Pancreas (tissue), 10 donors: ENCODE results near the gene DMGDH. TPM values are rescaled to one million over a fixed set of nuclear protein-coding genes. Genes with fewer than 3 reads are reported as not detected.

ENCODE experiments used
- ATAC-seq, 4 donors: fragments of 200-7000 bp; cut with Tn5 transposase; one replicate each; pipeline versions ENCODE4 v1.8.0 to v1.9.1; 2020; ENCODE audit warnings: mild to moderate bottlenecking in 4 of 4, moderate library complexity in 4 of 4
- DNase-seq, 6 donors: peaks; one replicate each; pipeline ENCODE4 v3.0.0-alpha.2; 2020
- FAIRE-seq: peaks from 2 replicates; lab custom pipeline; 2012; peaks lifted over from hg19 to GRCh38; lab: Jason Lieb, UNC
- H3K27ac ChIP-seq, 4 donors: fragments of 200-600 bp; sonication (generic); 1 replicate in 3 of 4; 2 replicates in 1 of 4; pipeline versions ENCODE4 v1.5.0 to v1.8.0; 2020
- H3K27me3 ChIP-seq, 4 donors: fragments of 200-600 bp; one replicate each; pipeline ENCODE4 v1.8.0; 2021
- H3K36me3 ChIP-seq, 3 donors: fragments of 200-600 bp; sonication (generic) in 1 of 3; one replicate each; pipeline versions ENCODE4 v1.5.0 to v1.8.0; 2020 to 2021
- H3K4me1 ChIP-seq, 3 donors: fragments of 200-600 bp; one replicate each; pipeline ENCODE4 v1.8.0; 2021
- H3K4me3 ChIP-seq, 4 donors: fragments of 200-600 bp; sonication (generic) in 2 of 4; one replicate each; pipeline versions ENCODE4 v1.5.0 to v1.8.0; 2020 to 2021
- H3K9me3 ChIP-seq, 4 donors: fragments of 200-600 bp; one replicate each; pipeline ENCODE4 v1.8.0; 2021
- WGBS, 2 donors: extraction: QIAGEN DNeasy Blood & Tissue Kit; methylation state at CpG; one replicate each; pipeline ENCODE4 v1.1.7; 2013; 5-methylcytosine and 5-hydroxymethylcytosine counted together
- intact Hi-C, 3 donors: fragments of 100-400 bp; cut with DNase I; formaldehyde crosslinking; loops; one replicate each; pipeline versions ENCODE4 v1.11.1 to v1.14.2; 2022
- polyA plus RNA-seq, 2 donors: library from polyadenylated mRNA; stranded (reverse); fragments of 200-250 nt; gene quantifications; one replicate each; pipeline ENCODE4 v1.2.3, GENCODE V29; 2013
- total RNA-seq, 6 donors: library from RNA; stranded (reverse); fragmentation: NEBNext Ultra II Directional in 4 of 6; extraction: Animal tissue kit (Norgen Biotek cat#: 25700) in 4 of 6; gene quantifications; one replicate each; pipeline versions ENCODE4 v1.2.1 to v1.2.4, GENCODE V29; 2021 to 2023
- TF ChIP-seq, protein P1 (sequence below), 4 donors: fragments of 200-600 bp; sonication (generic) in 3 of 4; IDR thresholded peaks; one replicate each; pipeline versions ENCODE4 v1.5.0 to v1.8.0; 2021; ENCODE audit warnings: antibody characterized with exemption in 4 of 4
- donor health status: healthy with polysubstance abuse.
- donor health status: DM: no; HTN: no; CAD: no; lungs with moderate emphysema.
- donor health status: DM: no; HTN: no; CAD: no.
- donor health status: control.
- donor health status: control.
- donor health status: Bipolar disorder and iron deficiency.
- donor health status: DM: yes; HTN: yes; CAD: no.
- donor health status: DM: no; HTN: no; CAD: no.
- donor health status: DM: no; HTN: no; CAD: no.
- donor health status: DM: yes; HTN: yes; CAD: no.

Gene DMGDH
- total and polyA plus RNA-seq, 8 donors, result 0.23 to 4.9 (median 1.5) TPM

DNA sequence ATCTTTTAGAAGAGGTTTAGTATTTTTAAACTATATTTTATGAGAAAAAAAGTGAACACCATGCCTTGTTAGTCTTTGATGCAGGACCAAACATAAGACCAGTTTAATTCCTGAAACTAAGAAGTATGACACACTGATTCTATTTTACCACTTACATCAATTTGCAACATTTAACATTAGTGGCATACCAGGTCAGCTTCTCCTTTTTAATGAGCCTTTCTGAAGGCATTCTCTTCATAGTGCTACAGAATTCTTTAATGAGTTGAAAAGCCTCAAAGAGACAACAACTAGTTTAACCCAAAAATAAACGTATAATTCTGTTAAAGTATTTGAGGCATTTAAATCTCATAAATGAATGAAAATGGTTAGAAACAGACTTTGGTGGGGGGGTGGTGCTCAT, 112.6 kb downstream of the DMGDH start:
- TF ChIP-seq, protein P1, sequence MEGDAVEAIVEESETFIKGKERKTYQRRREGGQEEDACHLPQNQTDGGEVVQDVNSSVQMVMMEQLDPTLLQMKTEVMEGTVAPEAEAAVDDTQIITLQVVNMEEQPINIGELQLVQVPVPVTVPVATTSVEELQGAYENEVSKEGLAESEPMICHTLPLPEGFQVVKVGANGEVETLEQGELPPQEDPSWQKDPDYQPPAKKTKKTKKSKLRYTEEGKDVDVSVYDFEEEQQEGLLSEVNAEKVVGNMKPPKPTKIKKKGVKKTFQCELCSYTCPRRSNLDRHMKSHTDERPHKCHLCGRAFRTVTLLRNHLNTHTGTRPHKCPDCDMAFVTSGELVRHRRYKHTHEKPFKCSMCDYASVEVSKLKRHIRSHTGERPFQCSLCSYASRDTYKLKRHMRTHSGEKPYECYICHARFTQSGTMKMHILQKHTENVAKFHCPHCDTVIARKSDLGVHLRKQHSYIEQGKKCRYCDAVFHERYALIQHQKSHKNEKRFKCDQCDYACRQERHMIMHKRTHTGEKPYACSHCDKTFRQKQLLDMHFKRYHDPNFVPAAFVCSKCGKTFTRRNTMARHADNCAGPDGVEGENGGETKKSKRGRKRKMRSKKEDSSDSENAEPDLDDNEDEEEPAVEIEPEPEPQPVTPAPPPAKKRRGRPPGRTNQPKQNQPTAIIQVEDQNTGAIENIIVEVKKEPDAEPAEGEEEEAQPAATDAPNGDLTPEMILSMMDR (IDR thresholded peaks at IDR 0.05), result no peak
- no peaks in the 10 kb centered on the region for H3K27me3 ChIP-seq
- intact Hi-C loops, result loop anchor here in 1 of 3 donors (10.0 kb wide), 1 partner anchor 52 kb away; no protein-coding TSS in a partner anchor
- H3K27ac ChIP-seq, result no peak overlapping the region
- no peaks in the 10 kb centered on the region for H3K9me3 ChIP-seq
- DNase-seq, result no peak
- ATAC-seq, result no peak
- H3K36me3 ChIP-seq, result no peaks in the 10 kb centered on the region
- no peaks in the 10 kb centered on the region for H3K4me1 ChIP-seq
- no peak overlapping the region for H3K4me3 ChIP-seq
- WGBS, 2 donors, result 83 to 89% methylated on average over 1 of the region's 1 CpG
- no peak for FAIRE-seq

DNA sequence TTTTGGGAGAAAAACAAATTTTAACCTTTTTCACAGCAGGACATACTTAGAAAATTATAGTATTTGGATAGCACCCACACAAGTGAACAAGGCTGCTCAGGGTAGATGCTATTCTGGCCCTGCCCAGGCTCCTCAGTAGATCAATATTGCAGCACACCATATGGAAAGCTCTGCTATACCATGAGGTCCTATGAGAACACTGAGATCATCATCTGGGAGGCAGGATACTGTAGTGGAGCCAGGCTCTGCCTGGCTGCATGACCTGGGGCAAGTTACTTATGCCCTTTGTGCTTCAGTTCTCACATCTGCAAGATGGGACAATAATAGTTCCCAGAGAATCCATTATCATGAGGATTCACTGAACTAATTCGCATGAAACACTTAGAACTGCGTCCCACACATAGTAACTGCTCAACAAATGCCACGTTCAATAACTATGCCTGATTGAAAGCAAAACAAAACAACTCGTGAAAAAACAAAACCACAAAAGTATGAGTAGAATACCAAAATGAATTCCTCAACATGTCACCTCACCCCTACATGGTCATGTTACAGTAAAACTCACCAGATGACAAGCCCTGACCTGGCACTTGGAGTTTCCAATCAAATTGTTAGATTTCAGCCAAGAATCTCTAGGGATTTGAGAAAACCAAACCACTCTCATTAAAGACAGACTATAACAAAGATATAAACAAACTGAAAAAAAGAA, 116.2 kb downstream of the DMGDH start:
- no peak overlapping the region for H3K27ac ChIP-seq
- H3K36me3 ChIP-seq, result no peaks in the 10 kb centered on the region
- no peak for DNase-seq
- no peaks in the 10 kb centered on the region for H3K9me3 ChIP-seq
- 91 to 94% methylated on average over 4 of the region's 4 CpGs for WGBS, 2 donors
- H3K4me1 ChIP-seq, result no peaks in the 10 kb centered on the region
- H3K4me3 ChIP-seq, result no peak overlapping the region
- no peak for ATAC-seq
- TF ChIP-seq, protein P1 (IDR thresholded peaks at IDR 0.05), result no peak
- intact Hi-C loops, result loop anchor here in 1 of 3 donors (10.0 kb wide), 1 partner anchor 48 kb away; no protein-coding TSS in a partner anchor
- H3K27me3 ChIP-seq, result no peaks in the 10 kb centered on the region
- no peak for FAIRE-seq

Other genes with a start within 250 kb of the DMGDH start
- gene ARSB, start 84.4 kb downstream of the DMGDH start, total RNA-seq, result 10 to 100 TPM in 2 of 6 donors, 1 to 10 TPM in 4; 4.7 to 11.5 (median 6.5) TPM
- gene ARSB, start 84.4 kb downstream of the DMGDH start, polyA plus RNA-seq, result 1 to 10 TPM; 1.6 to 2.3 TPM
- gene BHMT2, start 93 bp upstream of the DMGDH start, total RNA-seq, result 1 to 10 TPM in 3 of 6 donors, under 1 TPM in 3; 0.28 to 2.1 (median 1.2) TPM
- 1 to 10 TPM; 1.4 to 2.8 TPM for gene BHMT2, start 93 bp upstream of the DMGDH start, polyA plus RNA-seq
- under 1 TPM in 1 of 6 donors, not detected in 5; 0.66 TPM for gene BHMT, start 42.1 kb upstream of the DMGDH start, total RNA-seq
- under 1 TPM in 1 of 2 donors, not detected in 1; 0.14 TPM for gene BHMT, start 42.1 kb upstream of the DMGDH start, polyA plus RNA-seq
- 10 to 100 TPM in 1 of 6 donors, 1 to 10 TPM in 5; 6.3 to 11.2 (median 7.2) TPM for gene JMY, start 166.5 kb upstream of the DMGDH start, total RNA-seq
- 1 to 10 TPM; 3.4 to 3.8 TPM for gene JMY, start 166.5 kb upstream of the DMGDH start, polyA plus RNA-seq